CD4-positive, alpha-beta T cell treated with Interleukin-1 beta for 1 hour (primary cell): ENCODE measurements around the gene TMA7B.

Source experiments
- DNase-seq, 2 donors: peaks; one replicate each; pipeline ENCODE4 v3.0.0-alpha.2; 2020 to 2022

Gene TMA7B

DNA sequence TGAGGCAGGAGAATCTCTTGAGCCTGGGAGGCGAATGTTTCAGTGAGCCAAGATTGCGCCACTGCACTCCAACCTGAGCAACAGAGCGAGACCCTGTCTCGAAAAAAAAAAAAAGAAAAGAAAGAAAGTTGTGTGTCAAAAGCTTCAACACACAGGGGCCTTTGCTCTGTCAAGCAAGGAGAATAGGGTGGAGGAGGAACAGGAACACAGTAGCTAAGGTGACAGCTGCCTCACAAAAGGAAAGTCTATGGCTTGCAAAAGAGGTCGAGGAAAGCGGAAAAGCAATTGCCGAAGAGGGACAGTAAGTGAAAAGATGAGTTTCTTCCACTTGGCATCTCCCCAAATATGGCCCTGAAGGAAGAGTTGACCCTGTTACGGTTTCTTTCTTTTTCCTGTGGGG lies 26.5 kb upstream of the TMA7B start:
- no peak for DNase-seq

DNA sequence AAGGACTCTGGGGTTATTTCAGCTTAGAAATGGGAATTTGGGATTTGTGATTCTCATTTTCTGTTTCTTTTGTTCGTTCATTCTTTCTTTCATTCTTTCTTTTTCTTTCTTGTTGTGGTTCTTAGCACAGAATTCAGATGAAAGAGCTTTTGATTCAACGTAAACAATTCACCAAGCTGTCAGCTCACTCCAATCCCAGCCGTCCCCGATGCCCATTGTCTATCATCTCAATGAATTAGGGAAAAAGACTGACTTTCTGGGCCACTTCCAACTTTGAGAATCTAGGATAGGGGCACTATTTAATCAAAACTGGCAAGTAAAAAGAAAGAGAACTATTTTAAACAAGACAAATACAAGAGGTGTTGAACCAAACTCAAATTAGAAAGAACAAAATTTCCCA lies 25.1 kb upstream of the TMA7B start:
- no peak for DNase-seq

DNA sequence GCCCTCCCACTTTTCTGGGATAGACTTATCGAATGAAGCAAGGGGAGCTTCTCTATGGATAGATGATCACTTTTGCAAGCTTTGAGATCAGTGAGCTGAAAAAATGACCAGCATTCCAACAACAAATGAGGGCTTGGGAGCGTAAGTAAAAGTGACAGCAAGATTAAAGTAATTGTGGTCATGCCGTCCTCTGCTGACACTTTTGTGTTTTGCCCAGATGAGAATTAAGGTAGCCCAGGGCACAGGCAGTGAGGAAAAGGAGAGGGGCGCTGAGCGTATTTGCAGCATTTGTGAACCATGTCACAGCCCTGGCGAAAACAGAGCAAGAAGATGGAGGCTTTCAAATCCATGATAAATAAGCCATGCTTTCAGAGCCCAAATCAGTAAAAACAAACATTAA lies 24.6 kb upstream of the TMA7B start:
- no peak for DNase-seq

DNA sequence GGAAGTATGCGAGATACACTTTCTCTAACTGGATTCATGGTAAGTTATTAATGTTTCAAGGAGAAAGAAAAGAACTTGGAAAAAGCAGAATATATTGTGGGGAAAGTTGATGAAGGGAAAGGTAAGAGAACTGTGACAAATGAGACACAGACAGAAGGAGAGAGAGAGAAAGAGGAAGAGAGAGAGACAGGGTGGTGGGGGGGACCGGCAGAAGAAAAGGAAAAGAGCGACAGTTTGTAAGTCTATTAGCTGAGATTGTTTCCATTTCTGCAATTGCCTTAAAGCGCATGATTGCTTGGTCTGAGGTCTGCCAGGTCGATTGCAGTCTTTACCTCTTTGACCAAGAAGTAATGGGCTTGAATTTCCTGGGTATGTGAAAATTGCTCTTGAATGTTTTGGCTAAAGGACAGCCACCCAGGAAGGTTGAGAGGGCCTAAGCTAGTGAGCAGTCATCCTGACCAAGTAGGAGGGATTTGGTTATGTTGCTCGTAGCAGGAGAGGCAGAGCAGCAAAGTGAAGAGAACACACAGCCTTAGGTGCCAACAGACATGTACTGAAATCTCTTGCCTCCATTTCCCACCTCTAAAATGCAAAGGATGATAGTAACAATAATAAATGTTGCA lies 23.6 kb upstream of the TMA7B start:
- no peak for DNase-seq

DNA sequence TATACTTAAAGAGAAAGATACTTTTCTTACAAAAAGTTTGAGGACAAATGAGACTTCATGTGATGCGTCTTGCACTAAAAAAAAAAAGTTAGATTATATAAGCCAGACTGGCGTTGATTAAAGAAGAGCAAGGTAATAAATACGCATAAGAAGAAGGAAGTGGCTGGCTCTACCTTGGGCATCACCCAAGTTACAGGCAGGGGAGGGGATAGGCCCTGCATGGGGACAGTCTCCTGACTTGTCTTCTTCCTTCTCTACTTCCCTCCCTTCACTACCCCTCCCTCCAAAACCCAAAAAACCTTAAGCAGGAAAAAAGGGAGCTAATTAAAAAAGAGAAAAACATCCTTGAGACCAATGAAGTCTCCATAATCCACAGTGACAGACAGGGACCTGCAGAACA lies 22.3 kb upstream of the TMA7B start:
- peak; percentile 39 to 44 for DNase-seq

DNA sequence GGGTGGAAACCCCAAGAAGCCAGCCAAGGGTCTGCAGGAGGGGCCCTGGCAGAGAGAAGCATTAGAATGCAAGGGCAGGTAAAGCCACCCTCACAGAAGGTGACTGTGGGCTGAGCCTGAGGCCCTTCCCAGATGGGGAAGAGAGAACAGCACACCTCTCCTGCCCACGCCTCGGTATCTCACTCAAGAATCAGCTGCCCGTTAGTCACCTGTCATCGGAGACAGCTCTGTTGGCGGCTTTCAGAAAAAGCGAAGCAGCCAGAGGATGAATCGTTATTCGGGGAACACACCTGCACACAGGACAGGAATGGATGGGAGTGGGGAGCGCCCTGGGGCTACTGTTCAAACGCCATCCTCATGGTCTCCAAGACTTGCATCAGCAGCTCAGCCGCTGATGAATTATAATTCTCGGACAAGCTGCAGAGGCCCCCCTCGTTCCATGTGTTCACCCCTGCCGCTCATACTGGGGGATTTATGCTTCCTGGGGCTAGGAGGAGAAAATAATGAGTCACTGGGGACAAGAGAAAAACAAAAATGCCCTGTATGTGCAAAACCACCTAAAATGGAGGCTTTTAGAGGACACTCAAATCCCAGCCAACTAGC lies 21.6 kb upstream of the TMA7B start:
- DNase-seq = no peak

DNA sequence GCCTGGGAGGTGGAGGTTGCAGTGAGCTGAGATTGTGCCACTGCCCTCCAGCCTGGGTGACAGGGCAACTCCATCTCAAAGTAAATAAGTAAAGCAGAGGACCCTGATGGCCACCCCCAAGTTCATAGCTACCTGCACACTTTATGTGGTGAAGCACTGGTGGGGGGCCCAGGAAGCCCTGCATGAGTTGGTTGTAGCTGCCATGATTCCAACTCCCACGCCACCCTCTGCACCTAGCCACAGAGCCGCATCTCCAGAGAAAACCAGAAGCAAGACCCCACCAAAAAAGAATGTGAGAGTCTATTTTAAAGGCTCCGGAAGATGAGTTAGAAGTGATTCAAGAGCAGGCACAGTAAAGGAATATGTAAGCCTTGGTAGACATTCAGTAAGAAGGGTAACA lies 20.4 kb upstream of the TMA7B start:
- DNase-seq = no peak

DNA sequence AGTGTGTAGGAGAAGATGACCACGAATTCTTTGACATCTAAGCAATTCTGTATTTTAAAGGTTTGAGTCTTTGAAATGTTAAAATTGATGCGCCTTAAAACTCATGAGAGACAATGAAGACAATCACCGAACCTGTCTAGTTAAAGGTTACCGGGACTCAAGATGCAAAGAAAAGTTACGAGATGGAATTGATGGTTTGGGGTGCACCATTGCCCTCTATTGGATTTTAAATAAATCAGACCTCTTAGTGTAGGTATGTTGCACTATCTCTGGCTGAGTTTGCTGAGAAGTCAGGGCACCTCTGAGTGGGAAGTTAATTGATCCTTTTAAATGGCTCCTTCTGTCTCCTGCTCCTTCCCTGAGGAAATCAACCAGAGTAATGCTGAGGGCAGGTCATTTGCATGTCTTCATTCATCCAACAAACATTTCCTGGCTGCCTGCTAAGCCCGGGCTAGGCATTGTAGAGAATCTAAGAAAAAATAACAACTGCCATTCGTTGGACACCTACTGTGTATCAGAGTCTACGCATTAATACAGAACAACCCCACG lies 19.4 kb upstream of the TMA7B start:
- peak in 1 of 2 donors; percentile 66 for DNase-seq

DNA sequence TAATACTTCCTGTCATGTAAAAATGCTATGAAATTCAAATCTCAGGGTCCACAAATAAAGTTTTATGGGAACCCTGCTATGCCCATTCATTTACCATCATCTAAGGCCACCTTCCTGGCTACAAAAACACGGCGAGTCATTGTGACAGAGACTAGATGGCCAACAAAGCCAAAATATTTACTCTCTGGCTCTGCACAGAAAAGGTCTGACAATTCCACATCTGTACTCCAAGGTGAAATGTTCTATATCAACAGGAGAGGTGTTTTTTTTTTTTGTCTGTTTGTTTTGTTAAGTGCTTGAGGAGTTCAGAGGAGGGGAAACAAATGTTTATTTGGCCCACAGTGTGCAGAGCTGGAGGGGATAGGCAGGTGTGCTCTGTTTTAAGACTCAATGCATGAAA lies 18.6 kb upstream of the TMA7B start:
- no peak for DNase-seq

DNA sequence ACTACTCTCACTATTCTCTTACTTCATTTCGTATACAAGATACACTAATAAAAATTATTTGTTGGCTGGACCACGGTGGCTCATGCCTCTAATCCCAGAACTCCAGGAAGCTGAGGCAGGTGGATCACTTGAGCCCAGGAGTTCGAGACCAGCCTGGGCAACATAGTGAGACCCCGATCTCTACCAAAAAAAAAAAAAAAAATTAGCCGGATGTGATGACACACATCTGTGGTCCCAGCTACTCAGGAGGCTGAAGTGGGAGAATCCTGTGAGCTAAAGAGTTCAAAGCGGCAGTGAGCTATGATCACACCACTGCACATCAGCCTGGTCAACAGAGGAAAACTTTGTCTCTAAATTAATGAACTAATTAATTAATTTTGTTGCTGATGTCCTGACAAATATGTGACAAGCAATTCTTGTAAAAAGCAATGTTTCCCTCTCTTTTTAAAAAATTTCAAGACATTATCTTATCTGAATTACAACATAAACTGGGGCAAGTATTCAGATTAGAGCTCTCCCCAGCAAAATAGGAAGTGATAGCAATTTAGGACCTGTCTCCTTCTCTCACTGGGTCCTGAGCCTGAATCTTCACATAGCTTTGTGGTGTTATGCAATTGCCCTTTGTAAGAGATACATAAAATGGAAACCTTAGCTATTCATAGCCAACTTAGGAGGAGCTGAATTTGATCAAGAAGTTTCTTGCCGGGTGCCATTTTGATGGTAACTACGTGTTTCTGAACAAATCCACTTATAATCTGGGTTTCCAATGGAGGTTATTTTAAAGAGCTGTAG lies 17.6 kb upstream of the TMA7B start:
- no peak for DNase-seq

DNA sequence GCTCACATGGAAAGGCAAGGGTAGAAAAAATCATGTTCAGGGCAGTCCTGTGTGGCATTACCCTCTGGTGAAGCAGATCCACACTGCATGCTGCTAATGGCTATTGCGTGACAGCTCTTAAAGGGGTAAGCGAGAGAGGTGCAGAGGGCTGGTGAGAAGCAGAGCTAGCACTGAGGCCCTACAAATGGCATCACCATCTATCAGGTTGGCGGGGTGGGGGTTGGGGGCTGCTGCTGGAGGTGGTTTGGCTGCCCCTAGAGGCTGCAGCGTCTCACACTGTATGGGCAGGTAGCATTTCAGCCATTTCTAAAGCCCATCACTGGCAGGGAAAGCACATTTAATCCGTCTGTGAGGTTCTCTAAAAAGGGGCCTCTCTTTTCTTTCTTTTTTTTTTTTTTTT lies 16.9 kb upstream of the TMA7B start:
- peak; percentile 33 to 40 for DNase-seq

DNA sequence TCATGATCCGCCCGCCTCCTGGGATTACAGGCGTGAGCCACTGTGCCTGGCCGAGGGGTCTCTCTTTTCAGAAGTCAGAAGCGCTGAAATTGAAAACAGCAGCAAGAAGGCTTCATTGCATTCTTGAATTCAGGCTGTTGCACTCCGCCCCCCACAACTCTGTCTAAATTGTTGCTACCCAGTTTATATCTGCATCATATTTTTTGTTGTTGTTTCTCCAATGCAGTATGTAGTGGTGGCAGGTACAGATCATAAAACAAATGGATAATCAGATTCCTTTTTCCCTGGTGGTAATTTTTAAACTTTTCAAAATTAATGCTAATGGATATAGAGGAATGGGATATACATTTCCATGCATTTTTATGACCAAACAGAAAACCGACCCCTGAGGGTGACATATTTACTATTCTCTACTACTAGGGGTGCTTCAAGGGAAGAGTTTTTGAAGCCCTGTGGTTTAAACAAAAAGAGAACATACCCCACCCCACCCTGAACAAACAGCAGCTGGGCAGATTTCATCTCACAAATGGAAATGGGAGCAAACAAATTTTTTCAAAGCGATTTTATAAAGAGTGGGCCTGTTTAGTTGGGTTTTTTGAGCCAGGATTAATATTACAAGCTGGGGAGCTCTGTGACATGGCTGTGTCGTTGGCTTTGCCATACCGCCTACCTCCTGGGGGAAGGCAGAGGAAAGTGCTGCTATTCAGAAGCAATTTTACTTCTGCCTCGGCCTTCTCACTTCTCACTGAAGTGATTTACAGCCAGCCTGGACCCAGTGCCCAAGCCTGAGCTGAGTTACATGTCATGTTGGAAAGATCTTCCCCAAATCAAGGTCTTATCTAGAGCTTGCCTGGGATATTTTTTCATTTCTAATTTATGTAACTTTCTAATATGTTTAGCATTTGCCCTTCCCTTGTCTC lies 16.0 kb upstream of the TMA7B start:
- DNase-seq = no peak

DNA sequence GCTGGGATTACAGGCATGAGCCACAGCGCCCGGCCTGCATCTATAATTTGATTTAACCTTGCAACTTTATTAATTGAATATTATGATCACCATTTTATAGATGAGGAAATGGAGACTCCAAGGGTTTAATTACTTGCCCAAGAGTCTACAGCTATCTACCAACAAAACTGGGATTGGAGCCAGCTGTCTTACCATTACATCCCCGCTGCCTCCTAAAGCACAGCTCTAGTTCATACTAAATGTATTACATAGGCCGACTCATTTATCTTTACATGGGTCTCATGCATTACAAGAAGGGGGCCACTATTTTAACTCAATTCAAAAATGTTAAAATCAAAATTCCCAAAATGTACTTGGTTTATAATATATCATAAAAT lies 14.1 kb upstream of the TMA7B start:
- no peak for DNase-seq

DNA sequence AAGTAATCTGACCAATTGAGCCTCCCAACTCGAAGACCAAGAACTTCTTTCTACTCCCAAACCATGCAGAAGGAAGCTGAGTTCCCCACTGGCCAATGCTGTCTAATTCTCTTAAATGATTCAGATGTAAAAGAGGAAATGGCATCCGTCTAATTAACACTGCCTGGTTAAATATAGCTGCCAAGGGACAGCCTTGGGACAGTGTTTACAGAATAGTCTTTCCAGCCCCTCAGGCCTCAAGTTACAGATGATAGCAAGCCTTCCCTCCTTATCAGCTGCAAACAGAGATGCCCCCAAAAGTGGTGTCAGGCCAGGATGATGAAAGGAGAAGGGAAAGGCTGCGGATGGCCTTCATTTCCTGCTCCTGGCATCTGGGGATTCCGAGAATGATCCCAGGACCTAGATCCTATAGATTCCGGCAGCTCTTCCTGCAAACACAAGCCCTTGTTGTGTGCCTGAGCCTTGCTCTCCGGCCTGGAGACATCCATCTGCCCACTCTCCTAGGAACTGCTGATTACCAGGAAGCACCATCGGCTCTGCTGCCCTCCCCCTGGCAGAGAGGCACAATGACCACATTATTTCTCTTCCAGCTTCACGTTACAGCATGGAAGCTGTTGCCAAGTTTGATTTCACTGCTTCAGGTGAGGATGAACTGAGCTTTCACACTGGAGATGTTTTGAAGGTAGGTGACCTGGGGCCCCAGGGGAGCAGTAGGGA lies 13.5 kb upstream of the TMA7B start:
- no peak for DNase-seq

DNA sequence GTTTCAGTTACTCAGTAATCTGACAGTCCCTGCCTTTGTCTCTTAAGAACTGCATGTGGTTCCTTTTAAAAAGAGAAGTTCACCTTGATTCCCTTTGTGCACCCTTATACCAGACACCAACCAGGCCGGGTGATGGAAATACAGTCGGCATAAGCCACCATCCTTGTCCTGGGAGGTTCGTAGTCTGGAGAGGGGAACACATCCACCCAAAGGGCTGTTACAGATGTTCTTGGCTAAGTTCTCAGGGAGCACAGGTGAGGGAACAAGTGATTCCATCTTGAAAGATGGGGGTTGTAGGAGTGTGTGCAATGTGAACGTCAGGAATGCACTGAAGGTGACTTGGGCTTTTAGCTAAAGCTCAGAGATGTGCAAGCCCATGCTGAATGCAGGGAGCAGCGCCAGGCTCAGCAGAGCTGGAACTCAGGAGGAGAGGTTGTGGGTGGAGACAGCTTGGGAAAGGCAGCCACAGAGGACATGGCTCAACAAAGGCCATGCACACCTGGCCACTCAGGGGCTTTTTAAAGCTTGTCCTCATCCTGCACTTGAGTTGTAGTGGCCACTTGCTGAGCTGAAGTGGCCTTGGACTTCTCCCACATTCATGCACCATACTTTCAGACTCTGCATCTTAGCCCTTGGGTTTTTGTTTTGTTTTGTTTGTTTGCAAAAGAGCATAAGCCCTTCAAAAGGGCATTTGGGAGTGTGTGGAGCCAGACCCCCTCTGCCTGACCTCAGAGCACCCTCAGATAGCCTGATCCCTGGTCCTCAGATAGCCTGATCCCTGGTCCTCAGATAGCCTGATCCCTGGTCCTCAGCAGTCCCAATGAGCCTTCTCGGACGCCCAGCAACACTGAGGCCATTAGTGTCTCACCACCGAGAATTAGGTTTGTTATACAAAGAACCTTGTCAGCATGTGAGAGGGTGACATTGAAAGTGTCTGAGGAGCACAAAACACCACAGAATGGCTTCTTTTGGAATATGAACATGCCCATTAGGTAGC lies 12.7 kb upstream of the TMA7B start:
- no peak for DNase-seq

DNA sequence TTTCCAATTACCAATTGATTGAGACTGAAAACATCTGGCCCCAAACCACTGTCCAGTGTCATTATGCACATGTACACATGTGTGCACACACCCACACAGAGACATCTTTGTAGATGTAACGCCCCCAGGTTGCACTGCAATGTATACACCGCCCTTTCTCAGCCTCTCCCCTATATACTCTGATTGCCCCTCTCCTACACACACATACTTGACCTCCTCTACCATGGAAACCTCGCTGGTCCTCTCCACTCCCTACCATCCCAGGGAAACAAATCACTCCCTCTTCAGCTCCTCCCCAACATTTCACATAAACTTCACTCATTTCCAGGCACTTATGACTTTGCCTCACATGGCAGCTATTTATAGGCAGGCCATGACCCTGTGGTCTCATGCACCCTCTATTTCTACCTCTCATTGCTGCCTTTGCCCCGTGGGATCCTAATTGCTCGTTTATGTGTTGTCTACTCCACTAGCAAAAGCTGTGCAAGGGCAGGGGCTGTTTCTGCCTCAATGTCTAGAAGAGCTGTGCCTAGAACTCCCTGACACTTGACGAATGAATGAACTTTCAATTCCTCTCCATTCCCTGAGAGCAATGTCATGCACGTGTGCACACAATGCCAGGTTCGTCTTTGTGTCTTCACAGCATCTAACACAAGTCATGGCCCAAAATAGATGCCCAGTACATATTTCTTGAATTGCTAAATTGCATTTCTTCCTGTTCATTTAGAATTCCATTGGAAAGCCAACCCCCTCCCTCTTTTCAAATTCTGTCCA lies 10.0 kb upstream of the TMA7B start:
- no peak for DNase-seq

DNA sequence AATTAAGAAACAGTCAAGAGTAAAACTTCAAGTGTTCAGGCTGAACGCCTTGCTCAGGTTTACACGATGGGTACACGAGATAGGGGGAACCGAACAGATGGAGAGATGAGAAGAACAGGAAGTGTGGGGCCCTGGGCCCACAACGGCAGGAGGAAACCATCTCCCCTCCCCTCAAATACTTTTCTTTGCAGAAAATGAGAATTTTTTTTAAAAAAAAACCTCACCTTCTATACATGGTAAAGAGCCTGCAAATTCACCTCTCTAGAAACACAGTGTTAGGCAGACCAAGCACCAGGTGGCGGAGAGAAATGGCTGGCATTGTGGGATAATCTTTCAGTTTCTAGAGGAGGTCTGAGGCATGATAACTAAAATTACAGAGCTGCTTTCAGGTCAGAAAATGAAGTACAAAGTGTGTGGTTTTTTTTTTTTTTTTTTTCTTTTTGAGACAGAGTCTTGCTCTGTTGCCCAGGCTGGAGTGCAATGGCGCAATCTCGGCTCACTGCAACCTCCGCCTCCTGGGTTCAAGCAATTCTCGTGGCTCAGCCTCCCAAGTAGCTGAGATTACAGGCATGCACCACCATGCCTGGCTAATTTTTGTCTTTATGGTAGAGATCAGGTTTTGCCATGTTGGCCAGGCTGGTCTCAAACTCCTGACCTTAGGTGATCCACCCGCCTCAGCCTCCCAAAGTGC lies 8.4 kb upstream of the TMA7B start:
- peak; percentile 30 to 47 for DNase-seq

DNA sequence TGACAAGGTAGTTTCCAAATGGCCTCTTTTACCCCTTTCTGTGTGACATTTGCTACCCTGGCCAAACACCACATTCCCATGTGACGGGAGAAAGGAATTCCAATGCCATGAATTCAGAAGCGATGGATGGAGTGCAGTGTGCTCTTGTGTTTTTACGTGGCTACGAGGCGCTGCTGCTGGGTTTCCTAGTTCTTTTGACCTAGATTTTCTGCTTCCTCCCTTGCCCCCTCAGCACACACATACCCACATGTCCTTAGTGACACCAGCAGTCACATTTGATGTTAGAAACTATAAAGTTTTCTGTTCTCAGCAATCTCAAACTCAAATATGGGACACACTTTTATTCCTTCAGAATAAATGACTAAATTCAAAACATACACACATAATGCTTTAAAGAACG lies 7.8 kb upstream of the TMA7B start:
- no peak for DNase-seq

DNA sequence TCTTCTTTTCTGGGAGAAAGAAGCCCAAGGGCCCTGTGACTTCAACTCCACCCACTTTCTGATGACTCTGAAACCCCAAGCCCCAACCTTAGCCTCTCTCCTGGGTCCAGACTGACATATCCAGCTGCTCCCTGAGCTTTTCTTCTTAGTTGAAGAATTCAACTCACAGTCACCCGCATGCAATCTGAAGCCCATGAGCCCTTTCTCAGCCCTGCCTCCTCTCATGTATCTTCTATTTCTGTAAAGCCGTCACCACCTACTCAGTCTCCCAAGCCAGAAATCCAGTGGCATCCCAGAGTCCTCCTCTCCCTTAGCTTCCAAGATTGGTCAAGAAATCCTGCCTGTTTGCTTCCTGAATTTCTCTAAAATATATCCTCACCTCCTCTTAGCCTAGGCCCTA lies 7.1 kb upstream of the TMA7B start:
- no peak for DNase-seq
